WTC11 (cell line): ENCODE results near the gene BET1. TPM values are rescaled to one million over a fixed set of nuclear protein-coding genes. Genes with fewer than 3 reads are reported as not detected.

Experiments
- ATAC-seq: fragments of 200-7000 bp; cut with Tn5 transposase; 2 replicates; pipeline ENCODE4 v1.10.0; 2021; ENCODE audit warnings: mild to moderate bottlenecking, moderate library complexity
- CTCF ChIA-PET: fragments of 300-600 bp; sonication (Branson Sonifier 250); formaldehyde crosslinking; loops from one replicate; lab custom pipeline; 2021; ENCODE audit warnings: antibody characterized with exemption; lab: Charles Lee
- POLR2A ChIA-PET: fragments of 350-600 bp; sonication (Branson Sonifier 250); formaldehyde crosslinking; loops from one replicate; lab custom pipeline; 2021; ENCODE audit warnings: antibody characterized with exemption; lab: Charles Lee
- DNase-seq: peaks from one replicate; pipeline ENCODE4 v3.0.0; 2021; ENCODE audit warnings: low spot score
- H3K27ac Mint-ChIP-seq: 2 replicates; pipeline ENCODE4 v1.8.0; 2021; ENCODE audit warnings: mixed read lengths
- H3K27me3 Mint-ChIP-seq: 2 replicates; pipeline ENCODE4 v1.8.0; 2021; ENCODE audit warnings: low read depth, mild to moderate bottlenecking, moderate library complexity, mixed read lengths
- H3K36me3 Mint-ChIP-seq: 2 replicates; pipeline ENCODE4 v1.8.0; 2021; ENCODE audit warnings: mixed read lengths
- H3K4me1 Mint-ChIP-seq: 2 replicates; pipeline ENCODE4 v1.8.0; 2022; ENCODE audit warnings: mixed read lengths
- H3K4me3 Mint-ChIP-seq: 2 replicates; pipeline ENCODE4 v1.8.0; 2021; ENCODE audit warnings: mild to moderate bottlenecking, moderate library complexity, mixed read lengths
- H3K9me3 Mint-ChIP-seq: 2 replicates; pipeline ENCODE4 v1.8.0; 2021; ENCODE audit warnings: mixed read lengths
- ATF1 ChIP-seq: sonication (generic); formaldehyde crosslinking; IDR thresholded peaks from 2 replicates; pipeline ENCODE4 v1.8.1; 2023; ENCODE audit warnings: mild to moderate bottlenecking, moderate library complexity, missing genetic modification reagents
- CREB1 ChIP-seq: sonication (generic); formaldehyde crosslinking; IDR thresholded peaks from 2 replicates; pipeline ENCODE4 v1.8.0; 2023; ENCODE audit warnings: mild to moderate bottlenecking, missing genetic modification reagents
- EMX1 ChIP-seq: fragments of 250-450 bp; sonication (Bioruptor Pico); IDR thresholded peaks from 2 replicates; pipeline ENCODE4 v1.8.0; 2021; ENCODE audit warnings: mild to moderate bottlenecking
- ETV6 ChIP-seq: sonication (generic); formaldehyde crosslinking; IDR thresholded peaks from 2 replicates; pipeline ENCODE4 v1.8.1; 2022; ENCODE audit warnings: mild to moderate bottlenecking, missing genetic modification reagents
- IRF2 ChIP-seq: sonication (generic); formaldehyde crosslinking; IDR thresholded peaks from 2 replicates; pipeline ENCODE4 v1.8.0; 2022; ENCODE audit warnings: low read depth, missing genetic modification reagents, borderline replicate concordance
- MYBL2 ChIP-seq: sonication (generic); formaldehyde crosslinking; IDR thresholded peaks from 2 replicates; pipeline ENCODE4 v1.8.1; 2023; ENCODE audit warnings: mild to moderate bottlenecking, moderate library complexity, missing genetic modification reagents
- NFYB ChIP-seq: sonication (generic); formaldehyde crosslinking; conservative IDR thresholded peaks from 2 replicates; pipeline ENCODE4 v1.8.0; 2022; ENCODE audit warnings: low read depth, missing genetic modification reagents
- PRRX2 ChIP-seq: fragments of 250-450 bp; sonication (Bioruptor Pico); IDR thresholded peaks from 2 replicates; pipeline ENCODE4 v1.8.0; 2021; ENCODE audit warnings: mild to moderate bottlenecking
- RELA ChIP-seq: sonication (generic); formaldehyde crosslinking; IDR thresholded peaks from 2 replicates; pipeline ENCODE4 v1.8.1; 2022; ENCODE audit warnings: missing genetic modification reagents, mild to moderate bottlenecking, borderline replicate concordance
- SOX15 ChIP-seq: fragments of 250-450 bp; sonication (Bioruptor Pico); IDR thresholded peaks from 2 replicates; pipeline ENCODE4 v1.9.0; 2021; ENCODE audit warnings: mild to moderate bottlenecking
- SP1 ChIP-seq: sonication (generic); formaldehyde crosslinking; conservative IDR thresholded peaks from 2 replicates; pipeline ENCODE4 v1.8.1; 2022; ENCODE audit warnings: missing genetic modification reagents
- TEAD1 ChIP-seq: sonication (generic); formaldehyde crosslinking; IDR thresholded peaks from 2 replicates; pipeline ENCODE4 v1.8.0; 2022; ENCODE audit warnings: mild to moderate bottlenecking, missing genetic modification reagents
- ZNF219 ChIP-seq: sonication (generic); formaldehyde crosslinking; IDR thresholded peaks from 2 replicates; pipeline ENCODE4 v1.8.0; 2023; ENCODE audit warnings: missing genetic modification reagents, mild to moderate bottlenecking, borderline replicate concordance
- ZNF232 ChIP-seq: sonication (generic); formaldehyde crosslinking; IDR thresholded peaks from 2 replicates; pipeline ENCODE4 v1.8.0; 2022; ENCODE audit warnings: mild to moderate bottlenecking, missing genetic modification reagents
- ZNF317 ChIP-seq: sonication (generic); formaldehyde crosslinking; IDR thresholded peaks from 2 replicates; pipeline ENCODE4 v1.8.1; 2023; ENCODE audit warnings: low read depth, mild to moderate bottlenecking, moderate library complexity, missing genetic modification reagents, borderline replicate concordance
- total RNA-seq: library from RNA; stranded (reverse); gene quantifications from 3 replicates; pipeline ENCODE4 v1.2.3, GENCODE V29; 2021
- TF ChIP-seq, protein P1 (sequence below): sonication (generic); formaldehyde crosslinking; IDR thresholded peaks from 2 replicates; pipeline ENCODE4 v1.8.1; 2022; ENCODE audit warnings: mild to moderate bottlenecking, missing genetic modification reagents, moderate library complexity, borderline replicate concordance
- TF ChIP-seq, protein P2 (sequence below): sonication (generic); formaldehyde crosslinking; IDR thresholded peaks from 2 replicates; pipeline ENCODE4 v1.8.0; 2022; ENCODE audit warnings: mild to moderate bottlenecking, missing genetic modification reagents
- TF ChIP-seq, protein P3 (sequence below): sonication (generic); formaldehyde crosslinking; IDR thresholded peaks from 2 replicates; pipeline ENCODE4 v1.8.0; 2023; ENCODE audit warnings: mild to moderate bottlenecking, missing genetic modification reagents
- TF ChIP-seq, protein P4 (sequence below): sonication (generic); formaldehyde crosslinking; IDR thresholded peaks from 2 replicates; pipeline ENCODE4 v1.8.1; 2022; ENCODE audit warnings: mild to moderate bottlenecking, moderate library complexity, missing genetic modification reagents
- TF ChIP-seq, protein P5 (sequence below): fragments of 250-450 bp; sonication (Bioruptor Pico); IDR thresholded peaks from 2 replicates; pipeline ENCODE4 v1.9.0; 2021; ENCODE audit warnings: mild to moderate bottlenecking
- TF ChIP-seq, protein P6 (sequence below): sonication (generic); formaldehyde crosslinking; IDR thresholded peaks from 2 replicates; pipeline ENCODE4 v1.8.1; 2022; ENCODE audit warnings: low read depth, mild to moderate bottlenecking, moderate library complexity, missing genetic modification reagents, borderline replicate concordance
- TF ChIP-seq, protein P7 (sequence below): fragments of 250-450 bp; sonication (Bioruptor Pico); IDR thresholded peaks from 2 replicates; pipeline ENCODE4 v1.9.0; 2021; ENCODE audit warnings: mild to moderate bottlenecking
- TF ChIP-seq, protein P8 (sequence below): sonication (generic); formaldehyde crosslinking; IDR thresholded peaks from 2 replicates; pipeline ENCODE4 v1.8.1; 2023; ENCODE audit warnings: mild to moderate bottlenecking, missing genetic modification reagents, moderate library complexity

The BET1 gene
- total RNA-seq, 1 experiment from 2014 or later = 26.7 TPM

DNA sequence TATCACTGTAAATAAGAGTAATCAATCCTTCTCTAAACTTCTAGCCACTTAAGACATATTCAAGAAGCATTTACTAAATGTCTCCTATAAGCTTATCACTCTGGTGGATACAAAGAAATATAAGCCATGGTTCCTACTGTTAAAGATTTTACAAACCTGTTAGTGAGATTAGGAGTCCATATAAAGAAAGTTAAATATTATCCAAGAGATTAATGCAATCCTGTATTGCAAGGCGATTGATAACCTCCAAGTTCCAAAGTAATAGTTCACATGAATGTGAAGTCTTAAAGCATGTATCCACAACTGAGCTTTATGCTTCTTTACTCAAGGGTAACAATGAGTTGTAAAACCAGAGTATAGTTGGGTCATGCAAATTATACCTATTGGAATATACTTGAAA is 12.6 kb upstream of the BET1 start (continued):
- TF ChIP-seq SOX15 = no peak
- no peak for TF ChIP-seq SP1 (CRISPR knock-in tag)
- TF ChIP-seq TEAD1 (CRISPR knock-in tag) = no peak
- TF ChIP-seq, protein P1, sequence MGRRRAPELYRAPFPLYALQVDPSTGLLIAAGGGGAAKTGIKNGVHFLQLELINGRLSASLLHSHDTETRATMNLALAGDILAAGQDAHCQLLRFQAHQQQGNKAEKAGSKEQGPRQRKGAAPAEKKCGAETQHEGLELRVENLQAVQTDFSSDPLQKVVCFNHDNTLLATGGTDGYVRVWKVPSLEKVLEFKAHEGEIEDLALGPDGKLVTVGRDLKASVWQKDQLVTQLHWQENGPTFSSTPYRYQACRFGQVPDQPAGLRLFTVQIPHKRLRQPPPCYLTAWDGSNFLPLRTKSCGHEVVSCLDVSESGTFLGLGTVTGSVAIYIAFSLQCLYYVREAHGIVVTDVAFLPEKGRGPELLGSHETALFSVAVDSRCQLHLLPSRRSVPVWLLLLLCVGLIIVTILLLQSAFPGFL = no peak
- TF ChIP-seq NFYB = no peak
- no peak for TF ChIP-seq CREB1 (CRISPR knock-in tag)
- TF ChIP-seq ATF1 = no peak
- no peak for TF ChIP-seq PRRX2 (CRISPR knock-in tag)
- no peak for TF ChIP-seq EMX1
- no peak for TF ChIP-seq MYBL2
- no peak for TF ChIP-seq ZNF317 (CRISPR knock-in tag)
- TF ChIP-seq, protein P2, sequence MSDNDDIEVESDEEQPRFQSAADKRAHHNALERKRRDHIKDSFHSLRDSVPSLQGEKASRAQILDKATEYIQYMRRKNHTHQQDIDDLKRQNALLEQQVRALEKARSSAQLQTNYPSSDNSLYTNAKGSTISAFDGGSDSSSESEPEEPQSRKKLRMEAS (CRISPR knock-in tag) = no peak
- TF ChIP-seq, all 79 proteins: peak for 0

DNA sequence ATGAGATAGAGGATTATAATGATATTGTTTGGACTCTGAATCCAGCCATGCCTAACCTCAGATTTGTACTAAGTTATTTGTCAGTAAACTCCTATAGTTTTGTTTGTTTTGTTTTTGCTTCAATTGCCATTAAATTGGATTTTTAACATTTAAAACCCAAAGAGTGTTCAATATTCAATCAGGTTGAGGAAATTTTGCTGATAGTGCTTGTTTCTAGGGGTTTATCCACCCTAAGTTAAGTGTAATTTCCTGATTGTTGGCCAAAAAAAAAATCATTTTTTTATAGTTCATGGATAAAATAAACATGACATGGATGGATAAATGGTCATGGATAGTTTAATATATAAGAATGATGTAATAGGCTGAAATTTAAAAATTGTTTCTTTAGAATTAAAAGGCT is 11.4 kb upstream of the BET1 start:
- ChIA-PET CTCF (no interaction called here), POLR2A (no interaction called here)
- 0 out of 2 replicates have a peak, but pooled peaks cover 5% of the 10 kb centered on the region for H3K9me3 Mint-ChIP-seq
- DNase-seq (no peak), ATAC-seq (no peak)
- no peaks in the 10 kb centered on the region for H3K36me3 Mint-ChIP-seq
- no peak overlapping the region for H3K4me3 Mint-ChIP-seq
- no peaks in the 10 kb centered on the region for H3K4me1 Mint-ChIP-seq
- TF ChIP-seq EMX1 (no peak), ETV6 (CRISPR knock-in tag) (no peak), ATF1 (no peak), ZNF232 (no peak), SP1 (CRISPR knock-in tag) (no peak), PRRX2 (CRISPR knock-in tag) (no peak), MYBL2 (no peak), ZNF219 (CRISPR knock-in tag) (no peak), IRF2 (no peak), RELA (CRISPR knock-in tag) (no peak)
- TF ChIP-seq, protein P3, sequence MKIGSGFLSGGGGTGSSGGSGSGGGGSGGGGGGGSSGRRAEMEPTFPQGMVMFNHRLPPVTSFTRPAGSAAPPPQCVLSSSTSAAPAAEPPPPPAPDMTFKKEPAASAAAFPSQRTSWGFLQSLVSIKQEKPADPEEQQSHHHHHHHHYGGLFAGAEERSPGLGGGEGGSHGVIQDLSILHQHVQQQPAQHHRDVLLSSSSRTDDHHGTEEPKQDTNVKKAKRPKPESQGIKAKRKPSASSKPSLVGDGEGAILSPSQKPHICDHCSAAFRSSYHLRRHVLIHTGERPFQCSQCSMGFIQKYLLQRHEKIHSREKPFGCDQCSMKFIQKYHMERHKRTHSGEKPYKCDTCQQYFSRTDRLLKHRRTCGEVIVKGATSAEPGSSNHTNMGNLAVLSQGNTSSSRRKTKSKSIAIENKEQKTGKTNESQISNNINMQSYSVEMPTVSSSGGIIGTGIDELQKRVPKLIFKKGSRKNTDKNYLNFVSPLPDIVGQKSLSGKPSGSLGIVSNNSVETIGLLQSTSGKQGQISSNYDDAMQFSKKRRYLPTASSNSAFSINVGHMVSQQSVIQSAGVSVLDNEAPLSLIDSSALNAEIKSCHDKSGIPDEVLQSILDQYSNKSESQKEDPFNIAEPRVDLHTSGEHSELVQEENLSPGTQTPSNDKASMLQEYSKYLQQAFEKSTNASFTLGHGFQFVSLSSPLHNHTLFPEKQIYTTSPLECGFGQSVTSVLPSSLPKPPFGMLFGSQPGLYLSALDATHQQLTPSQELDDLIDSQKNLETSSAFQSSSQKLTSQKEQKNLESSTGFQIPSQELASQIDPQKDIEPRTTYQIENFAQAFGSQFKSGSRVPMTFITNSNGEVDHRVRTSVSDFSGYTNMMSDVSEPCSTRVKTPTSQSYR = no peak
- TF ChIP-seq, protein P4, sequence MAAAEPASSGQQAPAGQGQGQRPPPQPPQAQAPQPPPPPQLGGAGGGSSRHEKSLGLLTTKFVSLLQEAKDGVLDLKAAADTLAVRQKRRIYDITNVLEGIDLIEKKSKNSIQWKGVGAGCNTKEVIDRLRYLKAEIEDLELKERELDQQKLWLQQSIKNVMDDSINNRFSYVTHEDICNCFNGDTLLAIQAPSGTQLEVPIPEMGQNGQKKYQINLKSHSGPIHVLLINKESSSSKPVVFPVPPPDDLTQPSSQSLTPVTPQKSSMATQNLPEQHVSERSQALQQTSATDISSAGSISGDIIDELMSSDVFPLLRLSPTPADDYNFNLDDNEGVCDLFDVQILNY (CRISPR knock-in tag) = no peak
- TF ChIP-seq, protein P5, sequence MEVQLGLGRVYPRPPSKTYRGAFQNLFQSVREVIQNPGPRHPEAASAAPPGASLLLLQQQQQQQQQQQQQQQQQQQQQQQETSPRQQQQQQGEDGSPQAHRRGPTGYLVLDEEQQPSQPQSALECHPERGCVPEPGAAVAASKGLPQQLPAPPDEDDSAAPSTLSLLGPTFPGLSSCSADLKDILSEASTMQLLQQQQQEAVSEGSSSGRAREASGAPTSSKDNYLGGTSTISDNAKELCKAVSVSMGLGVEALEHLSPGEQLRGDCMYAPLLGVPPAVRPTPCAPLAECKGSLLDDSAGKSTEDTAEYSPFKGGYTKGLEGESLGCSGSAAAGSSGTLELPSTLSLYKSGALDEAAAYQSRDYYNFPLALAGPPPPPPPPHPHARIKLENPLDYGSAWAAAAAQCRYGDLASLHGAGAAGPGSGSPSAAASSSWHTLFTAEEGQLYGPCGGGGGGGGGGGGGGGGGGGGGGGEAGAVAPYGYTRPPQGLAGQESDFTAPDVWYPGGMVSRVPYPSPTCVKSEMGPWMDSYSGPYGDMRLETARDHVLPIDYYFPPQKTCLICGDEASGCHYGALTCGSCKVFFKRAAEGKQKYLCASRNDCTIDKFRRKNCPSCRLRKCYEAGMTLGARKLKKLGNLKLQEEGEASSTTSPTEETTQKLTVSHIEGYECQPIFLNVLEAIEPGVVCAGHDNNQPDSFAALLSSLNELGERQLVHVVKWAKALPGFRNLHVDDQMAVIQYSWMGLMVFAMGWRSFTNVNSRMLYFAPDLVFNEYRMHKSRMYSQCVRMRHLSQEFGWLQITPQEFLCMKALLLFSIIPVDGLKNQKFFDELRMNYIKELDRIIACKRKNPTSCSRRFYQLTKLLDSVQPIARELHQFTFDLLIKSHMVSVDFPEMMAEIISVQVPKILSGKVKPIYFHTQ (CRISPR knock-in tag) = no peak
- TF ChIP-seq, protein P6, sequence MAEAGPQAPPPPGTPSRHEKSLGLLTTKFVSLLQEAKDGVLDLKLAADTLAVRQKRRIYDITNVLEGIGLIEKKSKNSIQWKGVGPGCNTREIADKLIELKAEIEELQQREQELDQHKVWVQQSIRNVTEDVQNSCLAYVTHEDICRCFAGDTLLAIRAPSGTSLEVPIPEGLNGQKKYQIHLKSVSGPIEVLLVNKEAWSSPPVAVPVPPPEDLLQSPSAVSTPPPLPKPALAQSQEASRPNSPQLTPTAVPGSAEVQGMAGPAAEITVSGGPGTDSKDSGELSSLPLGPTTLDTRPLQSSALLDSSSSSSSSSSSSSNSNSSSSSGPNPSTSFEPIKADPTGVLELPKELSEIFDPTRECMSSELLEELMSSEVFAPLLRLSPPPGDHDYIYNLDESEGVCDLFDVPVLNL (CRISPR knock-in tag) = no peak
- TF ChIP-seq, protein P7, sequence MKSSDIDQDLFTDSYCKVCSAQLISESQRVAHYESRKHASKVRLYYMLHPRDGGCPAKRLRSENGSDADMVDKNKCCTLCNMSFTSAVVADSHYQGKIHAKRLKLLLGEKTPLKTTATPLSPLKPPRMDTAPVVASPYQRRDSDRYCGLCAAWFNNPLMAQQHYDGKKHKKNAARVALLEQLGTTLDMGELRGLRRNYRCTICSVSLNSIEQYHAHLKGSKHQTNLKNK (CRISPR knock-in tag) = no peak
- TF ChIP-seq, protein P8, sequence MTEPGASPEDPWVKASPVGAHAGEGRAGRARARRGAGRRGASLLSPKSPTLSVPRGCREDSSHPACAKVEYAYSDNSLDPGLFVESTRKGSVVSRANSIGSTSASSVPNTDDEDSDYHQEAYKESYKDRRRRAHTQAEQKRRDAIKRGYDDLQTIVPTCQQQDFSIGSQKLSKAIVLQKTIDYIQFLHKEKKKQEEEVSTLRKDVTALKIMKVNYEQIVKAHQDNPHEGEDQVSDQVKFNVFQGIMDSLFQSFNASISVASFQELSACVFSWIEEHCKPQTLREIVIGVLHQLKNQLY = no peak
- no peak overlapping the region for H3K27ac Mint-ChIP-seq
- no peaks in the 10 kb centered on the region; the same call in 1 of the 2 replicates for H3K27me3 Mint-ChIP-seq
